Breast epithelium (tissue), 3 donors: ENCODE measurements around the gene TFPI2.

Source experiments
- CTCF ChIP-seq, 3 donors: fragments of 450-650 bp; IDR thresholded peaks; one replicate each; pipeline ENCODE4 v1.5.1; 2016 to 2017; ENCODE audit warnings: antibody characterized with exemption in 3 of 3, mild to moderate bottlenecking in 3 of 3, moderate library complexity in 3 of 3
- POLR2A ChIP-seq: fragments of 450-650 bp; IDR thresholded peaks from one replicate; pipeline ENCODE4 v1.6.1; 2016; ENCODE audit warnings: antibody characterized with exemption, mild to moderate bottlenecking, moderate library complexity

- TF ChIP-seq CTCF (IDR thresholded peaks at IDR 0.05) (no peak), POLR2A (no peak)
Measured at GRCh38 chr7:93838966-93839365, 51.6 kb downstream of the TFPI2 start.
